A673 (cell line): ENCODE results near the gene IL1R1. TPM values are rescaled to one million over a fixed set of nuclear protein-coding genes. Genes with fewer than 3 reads are reported as not detected.

ENCODE experiments used
- BruUV-seq: library from RNA; stranded (reverse); fragments of 400-500 nt; replicated peaks from 2 replicates; lab custom pipeline; 2021; lab: Mats Ljungman, UMichigan
- CTCF ChIA-PET: fragments of 300-600 bp; sonication (Branson Sonifier 250); formaldehyde crosslinking; loops from one replicate; lab custom pipeline; 2022; ENCODE audit warnings: antibody characterized with exemption; lab: Charles Lee
- POLR2A ChIA-PET: fragments of 300-600 bp; sonication (Branson Sonifier 250); formaldehyde crosslinking; loops from one replicate; lab custom pipeline; 2022; ENCODE audit warnings: antibody characterized with exemption; ENCODE audit not compliant: low non-redundant PET; lab: Charles Lee
- DNase-seq: peaks from one replicate; pipeline ENCODE4 v3.0.0-alpha.2; 2015; ENCODE audit warnings: low spot score
- H3K27ac ChIP-seq: fragments of 200-600 bp; sonication (generic); 2 replicates; pipeline ENCODE4 v1.5.1; 2016; ENCODE audit warnings: mixed run types, low read depth, mild to moderate bottlenecking, mixed read lengths, antibody characterized with exemption, low read length; ENCODE audit not compliant: poor library complexity, severe bottlenecking
- H3K27me3 ChIP-seq: fragments of 200-600 bp; sonication (generic); replicated peaks from 2 replicates; pipeline ENCODE4 v1.6.1; 2017; ENCODE audit warnings: mixed run types, low read depth, mild to moderate bottlenecking, mixed read lengths, antibody characterized with exemption, low read length; ENCODE audit not compliant: insufficient read depth, poor library complexity
- H3K36me3 ChIP-seq: fragments of 200-600 bp; sonication (generic); 2 replicates; pipeline ENCODE4 v1.6.1; 2016; ENCODE audit warnings: mixed run types, mild to moderate bottlenecking, mixed read lengths, antibody characterized with exemption, low read length; ENCODE audit not compliant: insufficient read depth, poor library complexity, severe bottlenecking
- H3K4me1 ChIP-seq: fragments of 200-600 bp; sonication (generic); 2 replicates; pipeline ENCODE4 v1.6.1; 2017; ENCODE audit warnings: mixed run types, mild to moderate bottlenecking, mixed read lengths, antibody characterized with exemption, low read length; ENCODE audit not compliant: insufficient read depth, poor library complexity, severe bottlenecking
- H3K4me3 ChIP-seq: fragments of 200-600 bp; sonication (generic); 2 replicates; pipeline ENCODE4 v1.5.1; 2016; ENCODE audit warnings: low read depth, mixed run types, mild to moderate bottlenecking, mixed read lengths, low read length; ENCODE audit not compliant: poor library complexity, severe bottlenecking
- H3K9me3 ChIP-seq: fragments of 200-600 bp; sonication (generic); 2 replicates; pipeline ENCODE4 v1.6.1; 2016; ENCODE audit warnings: mixed run types, low read depth, mild to moderate bottlenecking, mixed read lengths, antibody characterized with exemption, low read length; ENCODE audit not compliant: poor library complexity, severe bottlenecking
- EZH2 ChIP-seq: fragments of 200-600 bp; sonication (generic); IDR thresholded peaks from 2 replicates; pipeline ENCODE4 v1.6.1; 2017; ENCODE audit warnings: borderline replicate concordance, low read depth, mild to moderate bottlenecking, mixed read lengths, antibody characterized with exemption, low read length; ENCODE audit not compliant: poor library complexity, severe bottlenecking
- intact Hi-C: fragments of 100-400 bp; cut with micrococcal nuclease; formaldehyde crosslinking; loops from one replicate; pipeline ENCODE4 v1.10.0; 2022; ENCODE audit not compliant: unreplicated experiment
- total RNA-seq: library from RNA; stranded (reverse); gene quantifications from 2 replicates; pipeline ENCODE4 v1.2.3, GENCODE V29; 2021
- TF ChIP-seq, protein P1 (sequence below): fragments of 300-800, 200-600 bp; sonication (generic); conservative IDR thresholded peaks from 2 replicates; pipeline ENCODE4 v1.5.1; 2017; ENCODE audit warnings: low read depth, mild to moderate bottlenecking, antibody characterized with exemption, low read length, moderate library complexity, mixed read lengths

Gene IL1R1
- total RNA-seq, 1 experiment from 2014 or later = 0.45 TPM

DNA sequence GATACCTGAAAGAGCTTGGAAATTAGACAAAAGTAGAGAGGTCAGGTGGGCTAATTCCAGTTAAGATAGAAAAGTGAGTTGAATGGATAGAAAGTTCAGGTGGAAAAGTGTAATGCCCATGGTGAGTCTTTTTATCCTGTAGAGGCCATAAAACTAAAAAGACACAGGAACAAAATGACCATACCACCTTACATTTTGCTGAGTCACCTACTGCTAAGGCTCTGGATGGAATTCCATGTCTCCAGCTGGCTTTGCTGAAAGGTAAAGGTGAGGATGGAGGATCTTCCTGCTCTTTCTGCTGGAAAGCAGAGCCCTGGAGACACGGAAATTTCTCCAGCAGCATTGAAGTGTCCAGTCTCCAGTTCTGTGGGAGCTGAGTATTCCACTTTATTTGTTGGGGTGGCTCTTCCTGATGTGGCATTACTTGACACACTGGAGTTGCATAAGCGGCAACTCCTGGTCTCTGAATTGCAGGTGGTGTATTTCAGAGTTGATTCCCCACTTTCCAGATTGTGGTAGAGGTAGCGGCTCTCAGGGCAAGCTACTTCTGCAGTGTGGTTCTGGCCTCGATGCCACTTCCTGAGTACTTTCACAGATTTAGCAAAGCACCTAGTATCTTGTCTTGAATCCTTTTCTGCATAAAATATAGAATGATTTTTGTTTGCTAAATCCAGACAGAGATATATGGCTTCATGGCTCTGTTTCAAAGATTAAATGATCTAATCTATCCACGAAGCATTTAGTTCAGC lies 55.0 kb downstream of the IL1R1 start:
- Histone ChIP-seq H3K9me3 (no peaks in the 10 kb centered on the region), H3K27ac (no peak overlapping the region), H3K36me3 (no peaks in the 10 kb centered on the region), H3K4me1 (no peaks in the 10 kb centered on the region), H3K4me3 (no peak overlapping the region), H3K27me3 (peaks cover 7% of the 10 kb centered on the region)
- intact Hi-C loops = no loop called here
- CTCF ChIA-PET = no interaction called here
- TF ChIP-seq, protein P1, sequence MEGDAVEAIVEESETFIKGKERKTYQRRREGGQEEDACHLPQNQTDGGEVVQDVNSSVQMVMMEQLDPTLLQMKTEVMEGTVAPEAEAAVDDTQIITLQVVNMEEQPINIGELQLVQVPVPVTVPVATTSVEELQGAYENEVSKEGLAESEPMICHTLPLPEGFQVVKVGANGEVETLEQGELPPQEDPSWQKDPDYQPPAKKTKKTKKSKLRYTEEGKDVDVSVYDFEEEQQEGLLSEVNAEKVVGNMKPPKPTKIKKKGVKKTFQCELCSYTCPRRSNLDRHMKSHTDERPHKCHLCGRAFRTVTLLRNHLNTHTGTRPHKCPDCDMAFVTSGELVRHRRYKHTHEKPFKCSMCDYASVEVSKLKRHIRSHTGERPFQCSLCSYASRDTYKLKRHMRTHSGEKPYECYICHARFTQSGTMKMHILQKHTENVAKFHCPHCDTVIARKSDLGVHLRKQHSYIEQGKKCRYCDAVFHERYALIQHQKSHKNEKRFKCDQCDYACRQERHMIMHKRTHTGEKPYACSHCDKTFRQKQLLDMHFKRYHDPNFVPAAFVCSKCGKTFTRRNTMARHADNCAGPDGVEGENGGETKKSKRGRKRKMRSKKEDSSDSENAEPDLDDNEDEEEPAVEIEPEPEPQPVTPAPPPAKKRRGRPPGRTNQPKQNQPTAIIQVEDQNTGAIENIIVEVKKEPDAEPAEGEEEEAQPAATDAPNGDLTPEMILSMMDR = no peak
- no peak for TF ChIP-seq EZH2
- POLR2A ChIA-PET = no interaction called here
- DNase-seq = no peak
- BruUV-seq = no TSS peak

DNA sequence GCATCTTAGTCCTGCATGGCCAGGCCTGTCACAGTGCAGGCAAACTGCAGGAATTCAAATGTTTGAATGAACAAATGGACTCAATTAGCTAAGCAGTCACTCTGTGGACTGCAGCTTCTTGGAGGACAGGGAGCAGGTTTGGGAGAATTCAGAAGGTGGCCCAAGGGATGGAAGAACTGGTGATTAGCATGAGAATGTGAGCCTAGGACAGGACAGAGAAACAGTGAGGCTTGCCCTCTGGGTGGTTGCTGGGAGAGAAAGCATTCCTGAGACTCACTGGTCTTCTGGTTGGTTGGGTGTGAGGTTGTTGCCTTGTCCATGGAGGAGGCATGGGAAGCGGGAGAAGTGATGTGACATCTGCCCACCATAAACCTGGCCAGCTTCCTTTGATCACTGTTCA lies 58.0 kb downstream of the IL1R1 start:
- no peak overlapping the region for H3K27ac ChIP-seq
- no peak for DNase-seq
- H3K36me3 ChIP-seq = no peaks in the 10 kb centered on the region
- H3K9me3 ChIP-seq = no peaks in the 10 kb centered on the region
- H3K4me1 ChIP-seq = no peaks in the 10 kb centered on the region
- TF ChIP-seq EZH2 = no peak
- TF ChIP-seq, protein P1 = no peak
- intact Hi-C loops = no loop called here
- ChIA-PET CTCF (no interaction called here), POLR2A (no interaction called here)
- H3K27me3 ChIP-seq = peaks cover 7% of the 10 kb centered on the region
- no TSS peak for BruUV-seq
- H3K4me3 ChIP-seq = no peak overlapping the region

DNA sequence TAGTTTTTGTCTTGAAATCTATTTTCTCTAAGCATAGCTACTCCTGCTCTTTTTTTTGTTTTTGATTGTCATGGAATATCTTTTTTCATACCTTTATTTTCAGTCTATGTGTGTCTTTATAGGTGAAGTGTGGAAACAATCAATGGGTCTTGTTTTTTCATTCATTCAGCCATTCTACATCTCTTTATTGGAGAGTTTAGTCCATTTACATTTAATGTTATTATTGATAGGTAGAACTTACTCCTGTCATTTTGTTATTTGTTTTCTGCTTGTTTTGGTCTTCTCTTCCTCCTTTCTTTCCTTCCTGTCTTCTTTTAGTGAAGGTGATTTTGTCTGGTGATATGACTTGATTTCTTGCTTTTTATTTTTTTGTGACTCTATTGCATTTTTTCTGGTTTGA lies 62.1 kb downstream of the IL1R1 start:
- CTCF ChIA-PET = no interaction called here

More for the DNA sequence above, 62.1 kb downstream of the IL1R1 start:
- no peak for DNase-seq
- Histone ChIP-seq H3K4me1 (no peaks in the 10 kb centered on the region), H3K36me3 (no peaks in the 10 kb centered on the region), H3K27me3 (no peaks in the 10 kb centered on the region), H3K4me3 (no peak overlapping the region), H3K27ac (no peak overlapping the region), H3K9me3 (no peaks in the 10 kb centered on the region)
- intact Hi-C loops = no loop called here
- POLR2A ChIA-PET = no interaction called here
- BruUV-seq = no TSS peak
- TF ChIP-seq, protein P1 = no peak
- TF ChIP-seq EZH2 = no peak
